Measurements from ENCODE around the gene HERC4. TPM values are rescaled to one million over a fixed set of nuclear protein-coding genes. Genes with fewer than 3 reads are reported as not detected.

HERC4 gene
- total and polyA plus RNA-seq, 10 donors: 18.2 to 124 (median 89.0) TPM

DNA sequence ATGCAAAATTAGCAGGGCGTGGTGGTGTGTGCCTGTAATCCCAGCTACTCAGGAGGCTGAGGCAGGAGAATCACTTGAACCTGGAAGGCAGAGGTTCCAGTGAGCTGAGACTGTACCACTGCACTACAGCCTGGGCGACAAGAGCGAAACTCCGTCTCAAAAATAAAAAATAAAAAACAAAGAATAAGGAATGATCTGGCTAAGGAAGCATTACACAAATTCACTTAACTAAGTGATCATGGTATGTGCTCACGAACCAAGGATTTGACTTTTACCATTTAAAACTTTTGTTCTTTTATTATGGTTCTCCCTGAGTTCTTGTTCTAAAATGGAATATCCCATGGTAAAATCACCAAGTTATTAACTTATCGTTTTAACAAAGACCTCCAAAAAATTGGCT, 119.5 kb downstream of the HERC4 start:
- Histone ChIP-seq H3K27me3 (replicated peaks in 1 of 7) (no peaks in the 10 kb centered on the region), H3K4me1 (no peaks in the 10 kb centered on the region), H3K27ac (no peak overlapping the region), H3K36me3 (peaks cover 0 to 68% (median 26%) of the 10 kb centered on the region in 6 donors), H3K4me3 (no peak overlapping the region), H3K9me3 (no peaks in the 10 kb centered on the region)
- TF ChIP-seq POLR2A (IDR thresholded peaks at IDR 0.05): no peak
- TF ChIP-seq POLR2AphosphoS5 (IDR thresholded peaks at IDR 0.05): no peak
- TF ChIP-seq, protein P1, sequence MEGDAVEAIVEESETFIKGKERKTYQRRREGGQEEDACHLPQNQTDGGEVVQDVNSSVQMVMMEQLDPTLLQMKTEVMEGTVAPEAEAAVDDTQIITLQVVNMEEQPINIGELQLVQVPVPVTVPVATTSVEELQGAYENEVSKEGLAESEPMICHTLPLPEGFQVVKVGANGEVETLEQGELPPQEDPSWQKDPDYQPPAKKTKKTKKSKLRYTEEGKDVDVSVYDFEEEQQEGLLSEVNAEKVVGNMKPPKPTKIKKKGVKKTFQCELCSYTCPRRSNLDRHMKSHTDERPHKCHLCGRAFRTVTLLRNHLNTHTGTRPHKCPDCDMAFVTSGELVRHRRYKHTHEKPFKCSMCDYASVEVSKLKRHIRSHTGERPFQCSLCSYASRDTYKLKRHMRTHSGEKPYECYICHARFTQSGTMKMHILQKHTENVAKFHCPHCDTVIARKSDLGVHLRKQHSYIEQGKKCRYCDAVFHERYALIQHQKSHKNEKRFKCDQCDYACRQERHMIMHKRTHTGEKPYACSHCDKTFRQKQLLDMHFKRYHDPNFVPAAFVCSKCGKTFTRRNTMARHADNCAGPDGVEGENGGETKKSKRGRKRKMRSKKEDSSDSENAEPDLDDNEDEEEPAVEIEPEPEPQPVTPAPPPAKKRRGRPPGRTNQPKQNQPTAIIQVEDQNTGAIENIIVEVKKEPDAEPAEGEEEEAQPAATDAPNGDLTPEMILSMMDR (IDR thresholded peaks at IDR 0.05 in 8 of 11, conservative IDR thresholded peaks at IDR 0.05 in 3 of 11): no peak
- intact Hi-C loops (cut with DNase I; ENCODE audit: low total_unique reads): no loop called here
- WGBS, 5 donors: 95 to 98% (median 97%) methylated on average over 6 of the region's 6 CpGs
- DNase-seq: no peak

DNA sequence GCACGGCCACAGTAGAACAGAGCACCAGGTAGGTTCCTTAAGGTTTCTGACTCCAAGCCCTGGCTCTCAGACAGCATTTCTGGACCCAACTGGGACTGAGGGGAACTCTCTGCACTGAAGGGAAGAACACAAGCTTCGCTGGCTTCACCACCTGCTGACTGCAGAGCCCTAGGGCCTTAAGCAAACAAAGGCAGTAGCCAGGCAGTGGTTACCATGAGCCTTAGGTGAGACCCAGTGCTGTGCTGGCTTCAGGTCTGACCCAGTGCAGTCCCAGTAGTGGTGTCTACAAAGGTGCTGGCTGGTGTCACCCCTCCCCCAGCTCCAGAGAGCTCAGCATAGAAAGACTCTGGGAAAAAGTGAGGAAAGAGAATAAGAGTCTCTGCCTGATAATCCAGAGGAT, 131.2 kb downstream of the HERC4 start:
- no peak overlapping the region for H3K27ac ChIP-seq
- H3K27me3 ChIP-seq (replicated peaks in 1 of 7): no peaks in the 10 kb centered on the region
- intact Hi-C loops (cut with DNase I; ENCODE audit: low total_unique reads): no loop called here
- no peak for DNase-seq
- WGBS, 5 donors: 88 to 100% (median 98%) methylated on average over 1 to 2 of the region's 2 CpGs
- H3K4me1 ChIP-seq: no peaks in the 10 kb centered on the region
- TF ChIP-seq POLR2A (IDR thresholded peaks at IDR 0.05) (no peak), POLR2AphosphoS5 (IDR thresholded peaks at IDR 0.05) (no peak)
- TF ChIP-seq, protein P1 (IDR thresholded peaks at IDR 0.05 in 8 of 11, conservative IDR thresholded peaks at IDR 0.05 in 3 of 11): no peak
- no peak overlapping the region for H3K4me3 ChIP-seq
- H3K36me3 ChIP-seq: peaks cover 3 to 95% (median 51%) of the 10 kb centered on the region in 6 donors
- peaks cover 0 to 14% (median 0%) of the 10 kb centered on the region in 8 donors for H3K9me3 ChIP-seq

DNA sequence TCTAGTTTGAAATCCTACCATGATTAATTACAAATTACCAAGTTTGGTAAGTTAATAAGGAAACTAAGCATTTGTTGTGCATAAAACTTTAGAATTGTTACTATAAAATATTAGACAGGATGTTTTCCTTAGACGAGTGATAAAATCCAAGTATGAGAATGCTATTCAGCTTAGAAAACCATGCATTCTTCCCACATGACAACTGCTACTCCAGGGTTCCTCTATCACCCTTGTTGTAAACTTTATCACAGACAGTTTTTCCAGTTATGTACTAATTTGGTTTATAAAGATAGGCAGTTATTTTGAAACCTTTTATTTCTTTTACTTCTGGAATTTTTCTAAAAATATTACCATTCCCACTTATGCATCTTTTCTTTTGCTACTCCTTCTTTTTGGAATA, 138.7 kb downstream of the HERC4 start:
- no peaks in the 10 kb centered on the region for H3K27me3 ChIP-seq (replicated peaks in 1 of 7)
- no peak for DNase-seq
- H3K4me1 ChIP-seq: peaks cover 0 to 5% (median 0%) of the 10 kb centered on the region in 6 donors
- peaks cover 0 to 95% (median 67%) of the 10 kb centered on the region in 6 donors for H3K36me3 ChIP-seq
- TF ChIP-seq, protein P1 (IDR thresholded peaks at IDR 0.05 in 8 of 11, conservative IDR thresholded peaks at IDR 0.05 in 3 of 11): no peak
- TF ChIP-seq POLR2A (IDR thresholded peaks at IDR 0.05) (no peak), POLR2AphosphoS5 (IDR thresholded peaks at IDR 0.05) (no peak)
- no peak overlapping the region for H3K27ac ChIP-seq
- 83 to 93% (median 88%) methylated on average over 1 of the region's 1 CpG for WGBS, 5 donors
- intact Hi-C loops (cut with DNase I; ENCODE audit: low total_unique reads): no loop called here
- H3K9me3 ChIP-seq: no peaks in the 10 kb centered on the region
- no peak overlapping the region for H3K4me3 ChIP-seq

DNA sequence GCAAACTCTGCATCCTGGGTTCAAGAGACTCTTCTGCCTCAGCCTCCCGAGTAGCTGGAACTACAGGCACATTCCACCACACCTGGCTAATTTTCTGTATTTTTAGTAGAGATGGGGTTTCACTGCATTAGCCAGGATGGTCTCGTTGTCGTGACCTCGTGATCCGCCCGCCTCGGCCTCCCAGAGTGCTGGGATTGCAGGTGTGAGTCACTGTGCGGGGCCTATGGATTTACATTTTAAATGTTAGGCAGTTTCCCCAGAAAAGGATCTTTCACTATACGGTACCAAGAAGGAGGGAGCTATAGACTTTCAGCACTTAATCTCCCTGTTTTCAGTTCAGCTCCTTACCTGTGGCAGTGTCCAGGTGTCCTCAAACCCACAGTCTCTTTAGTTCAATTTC, 139.9 kb downstream of the HERC4 start:
- peaks cover 0 to 5% (median 0%) of the 10 kb centered on the region in 6 donors for H3K4me1 ChIP-seq
- H3K27me3 ChIP-seq (replicated peaks in 1 of 7): no peaks in the 10 kb centered on the region
- no peak overlapping the region for H3K4me3 ChIP-seq
- H3K9me3 ChIP-seq: no peaks in the 10 kb centered on the region
- TF ChIP-seq POLR2AphosphoS5 (IDR thresholded peaks at IDR 0.05): no peak
- TF ChIP-seq, protein P1 (IDR thresholded peaks at IDR 0.05 in 8 of 11, conservative IDR thresholded peaks at IDR 0.05 in 3 of 11): no peak
- no peak for TF ChIP-seq POLR2A (IDR thresholded peaks at IDR 0.05)
- intact Hi-C loops (cut with DNase I; ENCODE audit: low total_unique reads): no loop called here
- 91 to 99% (median 97%) methylated on average over 9 of the region's 9 CpGs for WGBS, 5 donors
- DNase-seq: no peak
- peak overlapping the region in 1 of 8 donors; percentile 55 for H3K27ac ChIP-seq
- H3K36me3 ChIP-seq: peaks cover 0 to 100% (median 75%) of the 10 kb centered on the region in 6 donors

Measured in spleen (tissue), 11 donors.